Activated CD4-positive, alpha-beta T cell treated with anti-CD3 and anti-CD28 coated beads, Interleukin-2, amount 10 ng/mL, durations not matched to agents 7 days and 5 days (primary cell): ENCODE measurements around the gene DYNLT4. TPM values are rescaled to one million over a fixed set of nuclear protein-coding genes. Genes with fewer than 3 reads are reported as not detected.
"Not testable (repeated sequence)": the region's sequence is repeated elsewhere in the genome, so short reads cannot be mapped to it uniquely, and the experiment has no call there.

ENCODE experiments used
- CTCF ChIA-PET: fragments of 350-600 bp; sonication (Branson Sonifier 250); formaldehyde crosslinking; loops from one replicate; lab custom pipeline; 2021; ENCODE audit warnings: antibody characterized with exemption; lab: Charles Lee
- POLR2A ChIA-PET: fragments of 350-600 bp; sonication (Branson Sonifier 250); formaldehyde crosslinking; loops from one replicate; lab custom pipeline; 2021; ENCODE audit warnings: antibody characterized with exemption; lab: Charles Lee
- DNase-seq: peaks from one replicate; pipeline ENCODE4 v3.0.0-alpha.2; 2020
- H3K27ac Mint-ChIP-seq: one replicate; pipeline ENCODE4 v1.8.0; 2021; ENCODE audit warnings: mild to moderate bottlenecking, moderate library complexity, mixed read lengths
- H3K27me3 Mint-ChIP-seq: one replicate; pipeline ENCODE4 v1.8.0; 2021; ENCODE audit warnings: mixed read lengths
- H3K36me3 Mint-ChIP-seq: one replicate; pipeline ENCODE4 v1.8.0; 2021; ENCODE audit warnings: low read depth, mixed read lengths
- H3K4me1 Mint-ChIP-seq: one replicate; pipeline ENCODE4 v1.8.0; 2021; ENCODE audit warnings: mixed read lengths
- H3K4me3 Mint-ChIP-seq: one replicate; pipeline ENCODE4 v1.8.0; 2021; ENCODE audit warnings: mild to moderate bottlenecking, moderate library complexity, mixed read lengths
- H3K9me3 Mint-ChIP-seq: one replicate; pipeline ENCODE4 v1.8.0; 2021; ENCODE audit warnings: mixed read lengths
- total RNA-seq, 2 experiments: library from RNA; stranded (reverse); gene quantifications; one replicate each; pipeline ENCODE4 v1.2.3, GENCODE V29; 2021

Gene DYNLT4
- total RNA-seq, 2 experiments from 2014 or later, result 0.47 to 0.83 TPM

GRCh38 chr1:44826375-44827196 lies 19.4 kb upstream of the DYNLT4 start:
- no peaks in the 10 kb centered on the region for H3K36me3 Mint-ChIP-seq
- no peaks in the 10 kb centered on the region for H3K9me3 Mint-ChIP-seq
- CTCF ChIA-PET, result interaction anchor here (0.6 to 4.2 kb wide), 4 partner anchors 7 to 118 kb away, joined by 3 to 24 read pairs (median 4); partner anchors contain the start of gene RPS8
- H3K27ac Mint-ChIP-seq, result peak overlapping the region; percentile 36
- H3K27me3 Mint-ChIP-seq, result peaks cover 2% of the 10 kb centered on the region
- POLR2A ChIA-PET, result no interaction called here
- H3K4me3 Mint-ChIP-seq, result no peak overlapping the region
- peaks cover 10% of the 10 kb centered on the region for H3K4me1 Mint-ChIP-seq
- DNase-seq, result no peak

DNA sequence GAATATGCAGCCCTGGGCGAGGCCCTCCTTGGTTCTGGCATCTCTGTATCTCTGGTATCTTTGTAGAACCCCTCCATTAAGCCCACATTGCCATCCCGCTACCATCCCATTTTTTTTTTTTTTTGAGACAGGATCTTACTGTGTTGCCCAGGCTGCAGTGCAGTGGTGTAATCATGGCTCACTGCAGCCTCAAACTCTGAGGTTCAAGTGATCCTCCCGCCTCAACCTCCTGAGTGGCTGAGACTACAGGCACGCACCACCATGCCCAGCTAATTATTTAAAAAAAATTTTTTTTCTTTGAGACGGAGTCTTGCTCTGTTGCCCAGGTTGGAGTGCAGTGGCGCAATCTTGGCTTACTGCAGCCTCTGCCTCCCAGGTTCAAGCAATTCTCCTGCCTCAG lies 17.2 kb upstream of the DYNLT4 start:
- H3K36me3 Mint-ChIP-seq, DNase-seq, H3K27ac Mint-ChIP-seq, H3K27me3 Mint-ChIP-seq, H3K4me3 Mint-ChIP-seq, POLR2A ChIA-PET, H3K9me3 Mint-ChIP-seq: not testable (repeated sequence)
- CTCF ChIA-PET, result interaction anchor here (1.6 to 2.5 kb wide), 2 partner anchors 8 to 31 kb away, joined by 3 to 6 read pairs; no protein-coding TSS in a partner anchor
- H3K4me1 Mint-ChIP-seq, result peaks cover 26% of the 10 kb centered on the region

GRCh38 chr1:44822981-44823451 lies 15.9 kb upstream of the DYNLT4 start:
- no peak overlapping the region for H3K27ac Mint-ChIP-seq

DNA sequence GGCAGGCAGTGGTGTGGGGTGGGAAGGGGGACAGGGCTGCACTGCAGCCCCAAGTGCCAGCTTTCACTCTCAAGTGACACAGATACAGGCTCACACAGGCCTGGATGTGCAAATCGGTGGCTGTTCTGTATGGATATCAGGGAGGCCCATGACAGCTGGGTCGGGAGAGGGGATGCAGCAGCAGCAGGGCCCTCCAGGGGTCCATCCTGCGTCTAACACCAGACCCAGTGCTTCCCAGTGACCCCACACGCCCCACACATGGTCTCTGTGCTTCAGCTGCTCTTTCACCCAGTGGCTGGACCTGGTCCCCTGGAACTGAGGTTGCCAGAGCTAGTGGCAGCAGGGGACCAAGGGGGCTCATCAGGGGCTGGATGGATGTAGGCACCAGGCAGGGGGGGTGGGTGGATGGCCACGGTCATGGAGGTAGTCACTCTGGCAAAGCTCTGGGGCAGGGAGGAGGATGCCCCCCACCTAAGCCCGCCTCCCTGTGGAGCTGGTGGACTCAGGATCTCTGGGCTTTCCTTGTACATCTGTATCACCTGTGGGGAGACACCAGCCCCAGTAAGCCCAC lies 15.1 kb upstream of the DYNLT4 start:
- POLR2A ChIA-PET, result no interaction called here

More at GRCh38 chr1:44822981-44823451, 15.9 kb upstream of the DYNLT4 start:
- ChIA-PET CTCF (interaction anchor here (0.5 to 6.3 kb wide), 7 partner anchors 6 to 163 kb away, joined by 3 to 24 read pairs (median 5); partner anchors contain the start of gene EIF2B3), POLR2A (no interaction called here)
- no peak for DNase-seq
- Mint-ChIP-seq H3K4me1 (peaks cover 37% of the 10 kb centered on the region), H3K27me3 (peaks cover 2% of the 10 kb centered on the region), H3K36me3 (no peaks in the 10 kb centered on the region), H3K4me3 (no peak overlapping the region), H3K9me3 (no peaks in the 10 kb centered on the region)

GRCh38 chr1:44821240-44821715 lies 14.1 kb upstream of the DYNLT4 start:
- no peak for DNase-seq
- H3K4me3 Mint-ChIP-seq, result peak overlapping the region; percentile 87
- H3K9me3 Mint-ChIP-seq, result no peaks in the 10 kb centered on the region
- ChIA-PET CTCF (interaction anchor here (0.7 to 6.3 kb wide), 9 partner anchors 8 to 672 kb away, joined by 3 to 24 read pairs (median 4); partner anchors contain the start of genes PLK3 and RNU5D-1), POLR2A (interaction anchor here (1.0 to 1.3 kb wide), 3 partner anchors 22 to 100 kb away, joined by 4 to 7 read pairs (median 4); no protein-coding TSS in a partner anchor)
- peak overlapping the region; percentile 100 for H3K27ac Mint-ChIP-seq
- H3K36me3 Mint-ChIP-seq, result no peaks in the 10 kb centered on the region
- peaks cover 2% of the 10 kb centered on the region for H3K27me3 Mint-ChIP-seq
- peaks cover 45% of the 10 kb centered on the region for H3K4me1 Mint-ChIP-seq

More for the DNA sequence above, 15.1 kb upstream of the DYNLT4 start:
- no peak for DNase-seq
- Mint-ChIP-seq H3K4me1 (peaks cover 43% of the 10 kb centered on the region), H3K27ac (no peak overlapping the region), H3K27me3 (peaks cover 2% of the 10 kb centered on the region), H3K9me3 (no peaks in the 10 kb centered on the region), H3K4me3 (no peak overlapping the region), H3K36me3 (no peaks in the 10 kb centered on the region)
- CTCF ChIA-PET, result interaction anchor here (0.7 to 6.3 kb wide), 11 partner anchors 7 to 671 kb away, joined by 3 to 24 read pairs (median 4); partner anchors contain the start of genes DYNLT4, PLK3 and RNU5D-1

- peaks cover 2% of the 10 kb centered on the region for H3K36me3 Mint-ChIP-seq
- peak overlapping the region; percentile 87 for H3K4me3 Mint-ChIP-seq
- ChIA-PET CTCF (interaction anchor here (0.6 to 6.3 kb wide), 7 partner anchors 8 to 478 kb away, joined by 3 to 24 read pairs (median 5); partner anchors contain the start of genes PLK3 and RNU5D-1), POLR2A (interaction anchor here (1.0 to 1.3 kb wide), 3 partner anchors 21 to 99 kb away, joined by 4 to 7 read pairs (median 4); no protein-coding TSS in a partner anchor)
- peak overlapping the region; percentile 100 for H3K27ac Mint-ChIP-seq
- H3K4me1 Mint-ChIP-seq, result peaks cover 42% of the 10 kb centered on the region
- peaks cover 2% of the 10 kb centered on the region for H3K27me3 Mint-ChIP-seq
- H3K9me3 Mint-ChIP-seq, result no peaks in the 10 kb centered on the region
- no peak for DNase-seq
Measured at GRCh38 chr1:44820328-44821239, 13.4 kb upstream of the DYNLT4 start.

GRCh38 chr1:44819608-44820327 lies 12.6 kb upstream of the DYNLT4 start:
- peak overlapping the region; percentile 100 for H3K27ac Mint-ChIP-seq
- H3K4me1 Mint-ChIP-seq, result peaks cover 48% of the 10 kb centered on the region
- peak; percentile 86 for DNase-seq
- peaks cover 9% of the 10 kb centered on the region for H3K36me3 Mint-ChIP-seq
- H3K27me3 Mint-ChIP-seq, result peaks cover 2% of the 10 kb centered on the region
- peak overlapping the region; percentile 87 for H3K4me3 Mint-ChIP-seq
- CTCF ChIA-PET, result interaction anchor here (0.6 to 6.3 kb wide), 10 partner anchors 8 to 479 kb away, joined by 3 to 24 read pairs (median 4); partner anchors contain the start of genes BTBD19, DYNLT4, PLK3 and RNU5D-1
- H3K9me3 Mint-ChIP-seq, result no peaks in the 10 kb centered on the region
- POLR2A ChIA-PET, result interaction anchor here (0.6 to 1.6 kb wide), 18 partner anchors 9 to 699 kb away, joined by 3 to 40 read pairs (median 4); partner anchors contain the start of genes BTBD19, DYNLT4, PLK3 and TOE1

DNA sequence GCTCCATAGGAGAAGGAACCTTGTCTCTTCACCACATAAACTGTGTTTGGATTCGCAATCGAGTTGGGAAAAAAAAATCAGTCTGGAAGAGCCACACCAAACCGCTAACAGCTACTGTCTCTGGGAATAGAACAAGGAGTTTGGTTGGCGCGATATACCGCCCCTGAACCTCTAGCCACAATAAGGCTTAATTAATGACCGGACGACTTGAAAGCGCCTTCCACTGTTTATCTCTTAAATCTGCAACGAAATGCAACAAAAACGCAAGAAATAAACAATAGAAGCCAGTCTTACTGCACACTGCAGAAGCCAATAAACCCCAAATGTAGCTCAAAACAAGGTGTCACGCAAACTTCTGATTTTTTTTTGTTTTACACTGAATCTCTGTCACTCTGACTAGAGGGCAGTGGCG lies 12.1 kb upstream of the DYNLT4 start:
- Mint-ChIP-seq H3K9me3 (no peaks in the 10 kb centered on the region), H3K27ac (peak overlapping the region; percentile 100), H3K27me3 (no peaks in the 10 kb centered on the region), H3K36me3 (peaks cover 10% of the 10 kb centered on the region), H3K4me1 (peaks cover 52% of the 10 kb centered on the region), H3K4me3 (peak overlapping the region; percentile 87)
- POLR2A ChIA-PET, result interaction anchor here (0.5 to 1.6 kb wide), 18 partner anchors 8 to 699 kb away, joined by 3 to 40 read pairs (median 4); partner anchors contain the start of genes BTBD19, DYNLT4, PLK3 and TOE1
- no peak for DNase-seq
- CTCF ChIA-PET, result interaction anchor here (0.7 to 6.3 kb wide), 7 partner anchors 10 to 193 kb away, joined by 3 to 24 read pairs (median 4); partner anchors contain the start of genes BTBD19, DYNLT4, PLK3 and RNU5D-1

- Mint-ChIP-seq H3K4me3 (peak overlapping the region; percentile 87), H3K9me3 (no peaks in the 10 kb centered on the region), H3K27me3 (no peaks in the 10 kb centered on the region), H3K36me3 (peaks cover 13% of the 10 kb centered on the region), H3K4me1 (peaks cover 59% of the 10 kb centered on the region), H3K27ac (peak overlapping the region; percentile 100)
- no peak for DNase-seq
- ChIA-PET POLR2A (interaction anchor here (1.0 to 1.6 kb wide), 2 partner anchors 9 to 96 kb away, joined by 6 to 40 read pairs; partner anchors contain the start of genes BTBD19 and DYNLT4), CTCF (interaction anchor here (0.9 to 6.3 kb wide), 6 partner anchors 9 to 96 kb away, joined by 3 to 24 read pairs (median 14); partner anchors contain the start of genes BTBD19, DYNLT4 and PLK3)
Measured at GRCh38 chr1:44817771-44818495, 10.8 kb upstream of the DYNLT4 start.

- peaks cover 13% of the 10 kb centered on the region for H3K36me3 Mint-ChIP-seq
- POLR2A ChIA-PET, result interaction anchor here (1.0 kb wide), 1 partner anchor 96 kb away, joined by 6 read pairs; no protein-coding TSS in a partner anchor
- no peak overlapping the region for H3K4me3 Mint-ChIP-seq
- peaks cover 59% of the 10 kb centered on the region for H3K4me1 Mint-ChIP-seq
- peak overlapping the region; percentile 36 for H3K27ac Mint-ChIP-seq
- H3K27me3 Mint-ChIP-seq, result no peaks in the 10 kb centered on the region
- no peaks in the 10 kb centered on the region for H3K9me3 Mint-ChIP-seq
- no peak for DNase-seq
- CTCF ChIA-PET, result interaction anchor here (0.6 to 6.3 kb wide), 6 partner anchors 9 to 118 kb away, joined by 3 to 24 read pairs (median 14); partner anchors contain the start of genes BTBD19 and PLK3
Measured at GRCh38 chr1:44817307-44817706, 10.2 kb upstream of the DYNLT4 start.
